HG03469 (cell line): ENCODE measurements around the gene PADI1.

ENCODE experiments used
- ATAC-seq: cut with Tn5 transposase; IDR thresholded peaks from one replicate; pipeline ENCODE4 v1.9.1; 2021; ENCODE audit warnings: mild to moderate bottlenecking, moderate library complexity, moderate number of reproducible peaks; ENCODE audit not compliant: unreplicated experiment

PADI1 gene

GRCh38 chr1:17196496-17197185, 8.3 kb upstream of the PADI1 start:
- no peak for ATAC-seq

- ATAC-seq: no peak
These were observed 7.2 kb upstream of the PADI1 start for GRCh38 chr1:17197696-17198095.

- ATAC-seq: no peak
These were observed 6.3 kb upstream of the PADI1 start for GRCh38 chr1:17198476-17199258.

- ATAC-seq: no peak
These were observed 5.5 kb upstream of the PADI1 start for GRCh38 chr1:17199267-17200044.

- no peak for ATAC-seq
These were observed 4.7 kb upstream of the PADI1 start for GRCh38 chr1:17200246-17200645.

- no peak for ATAC-seq
These were observed 4.2 kb upstream of the PADI1 start for GRCh38 chr1:17200756-17201155.

- ATAC-seq: no peak
These were observed 3.5 kb upstream of the PADI1 start for GRCh38 chr1:17201201-17202021.

GRCh38 chr1:17205652-17206051, 724 bp downstream of the PADI1 start:
- ATAC-seq: no peak

- no peak for ATAC-seq
These were observed 1.3 kb downstream of the PADI1 start for GRCh38 chr1:17206196-17206595.

- ATAC-seq: peak; percentile 40
These were observed 2.1 kb downstream of the PADI1 start for GRCh38 chr1:17207046-17207445.

- ATAC-seq: no peak
These were observed 2.6 kb downstream of the PADI1 start for GRCh38 chr1:17207540-17207939.

GRCh38 chr1:17207966-17208418, 3.1 kb downstream of the PADI1 start:
- ATAC-seq: no peak

GRCh38 chr1:17208546-17208945, 3.6 kb downstream of the PADI1 start:
- no peak for ATAC-seq

GRCh38 chr1:17209430-17209829, 4.5 kb downstream of the PADI1 start:
- no peak for ATAC-seq

- no peak for ATAC-seq
These were observed 5.2 kb downstream of the PADI1 start for GRCh38 chr1:17210176-17210575.

- no peak for ATAC-seq
These were observed 6.4 kb downstream of the PADI1 start for GRCh38 chr1:17211377-17211776.

GRCh38 chr1:17212009-17212408, 7.1 kb downstream of the PADI1 start:
- ATAC-seq: no peak

GRCh38 chr1:17212487-17213121, 7.7 kb downstream of the PADI1 start:
- no peak for ATAC-seq

- ATAC-seq: no peak
These were observed 8.3 kb downstream of the PADI1 start for GRCh38 chr1:17213148-17213781.

- ATAC-seq: no peak
These were observed 8.8 kb downstream of the PADI1 start for GRCh38 chr1:17213782-17214148.
